M059J (cell line): ENCODE data around the gene PIP4K2C. TPM values are rescaled to one million over a fixed set of nuclear protein-coding genes. Genes with fewer than 3 reads are reported as not detected.
"Not testable (repeated sequence)": the region's sequence is repeated elsewhere in the genome, so short reads cannot be mapped to it uniquely, and the experiment has no call there.

ENCODE experiments used
- DNase-seq: peaks from one replicate; pipeline ENCODE4 v3.0.0-alpha.2; 2012; ENCODE audit warnings: low read depth
- total RNA-seq: library from RNA; depleted of rRNA; stranded (reverse); fragments of >200 nt; shearing (Covaris generic); gene quantifications from 2 replicates; pipeline ENCODE4 v1.2.3, GENCODE V29; 2014

The PIP4K2C gene
- total RNA-seq, 1 experiment from 2014 or later = 71.2 TPM

DNA sequence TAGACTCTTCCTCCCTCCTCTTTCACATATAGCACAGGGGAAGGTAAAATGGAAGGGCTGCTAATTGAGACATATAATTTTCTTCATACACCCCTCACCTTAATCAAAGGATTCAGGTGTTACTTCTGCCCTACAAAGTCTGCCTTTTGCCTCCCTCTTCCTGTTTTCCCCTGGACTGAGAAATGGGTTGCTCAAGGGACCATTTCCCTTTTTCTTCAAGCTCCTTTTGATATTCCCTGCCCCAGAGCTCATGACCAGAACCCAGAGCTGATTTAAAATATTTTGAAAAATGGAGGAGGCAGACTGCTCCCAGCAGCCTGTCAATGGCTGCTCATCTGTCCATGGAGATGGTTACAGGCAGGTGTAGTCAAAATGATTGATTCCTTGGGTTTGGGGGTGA is 6.3 kb upstream of the PIP4K2C start:
- DNase-seq = no peak

DNA sequence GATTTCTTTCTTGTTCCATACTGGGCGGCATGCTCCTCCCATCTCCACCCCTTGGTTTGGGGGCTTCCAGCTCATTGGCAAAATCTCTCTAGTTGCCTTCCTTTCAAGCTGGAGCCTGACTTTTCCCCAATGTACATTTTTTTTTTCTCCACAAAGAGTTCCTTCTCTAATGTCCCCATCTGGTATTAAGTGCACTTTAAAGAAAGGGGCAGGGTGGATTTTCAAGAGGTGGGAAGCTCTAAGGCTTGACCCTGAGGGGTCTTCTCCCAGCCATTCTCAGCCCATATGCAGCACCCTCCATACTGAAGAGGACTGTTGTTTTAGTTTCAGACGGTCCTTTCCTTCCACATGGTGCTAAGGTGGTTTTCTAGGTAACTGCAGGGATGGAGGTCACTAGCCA is 5.8 kb upstream of the PIP4K2C start:
- no peak for DNase-seq

DNA sequence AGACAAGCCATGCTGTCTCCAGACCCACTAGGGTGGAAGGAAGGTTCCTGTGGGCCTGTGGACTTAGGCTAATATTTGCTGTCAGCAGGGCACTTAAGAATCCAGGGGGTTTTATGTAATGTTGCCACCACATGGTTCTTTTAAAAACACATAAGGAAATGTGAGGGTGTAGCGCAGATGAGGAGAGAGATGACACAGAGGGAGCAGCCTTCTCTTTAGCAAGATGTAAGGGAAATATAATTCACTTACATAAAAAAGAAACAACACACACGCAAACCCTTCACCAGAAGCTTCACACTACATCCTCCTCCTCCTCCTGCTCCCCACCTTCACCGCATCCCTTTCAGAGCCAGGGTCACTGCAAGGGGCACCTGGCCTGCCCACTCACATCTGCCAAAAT is 4.9 kb upstream of the PIP4K2C start:
- no peak for DNase-seq

DNA sequence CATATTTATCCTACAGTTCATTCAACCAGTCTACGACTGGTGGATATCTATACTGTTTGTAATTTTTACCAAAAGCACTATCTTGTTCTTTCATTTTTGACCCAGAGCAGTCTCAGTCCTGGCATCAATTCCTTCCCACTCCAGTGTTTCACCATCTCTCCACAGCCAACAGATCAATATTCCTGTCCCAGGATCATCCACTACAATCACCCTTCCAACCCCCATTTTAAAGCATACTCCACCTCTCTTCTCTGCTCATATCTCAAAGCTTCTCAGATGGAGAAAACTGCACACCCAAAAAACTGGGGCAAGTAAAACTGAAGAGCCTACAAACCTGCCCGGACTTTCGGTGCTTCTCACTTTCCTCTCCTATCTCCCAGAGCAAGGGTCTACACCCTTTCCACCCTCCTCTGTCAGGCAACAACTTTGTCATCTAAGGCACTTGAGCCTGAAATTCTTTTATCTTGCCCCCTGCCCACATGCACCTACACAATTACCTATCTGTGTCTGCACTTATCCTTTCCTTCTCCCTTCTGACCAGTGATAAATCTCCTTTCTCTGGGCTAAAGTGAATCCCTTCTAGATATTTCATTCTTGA is 4.1 kb upstream of the PIP4K2C start:
- DNase-seq = no peak

DNA sequence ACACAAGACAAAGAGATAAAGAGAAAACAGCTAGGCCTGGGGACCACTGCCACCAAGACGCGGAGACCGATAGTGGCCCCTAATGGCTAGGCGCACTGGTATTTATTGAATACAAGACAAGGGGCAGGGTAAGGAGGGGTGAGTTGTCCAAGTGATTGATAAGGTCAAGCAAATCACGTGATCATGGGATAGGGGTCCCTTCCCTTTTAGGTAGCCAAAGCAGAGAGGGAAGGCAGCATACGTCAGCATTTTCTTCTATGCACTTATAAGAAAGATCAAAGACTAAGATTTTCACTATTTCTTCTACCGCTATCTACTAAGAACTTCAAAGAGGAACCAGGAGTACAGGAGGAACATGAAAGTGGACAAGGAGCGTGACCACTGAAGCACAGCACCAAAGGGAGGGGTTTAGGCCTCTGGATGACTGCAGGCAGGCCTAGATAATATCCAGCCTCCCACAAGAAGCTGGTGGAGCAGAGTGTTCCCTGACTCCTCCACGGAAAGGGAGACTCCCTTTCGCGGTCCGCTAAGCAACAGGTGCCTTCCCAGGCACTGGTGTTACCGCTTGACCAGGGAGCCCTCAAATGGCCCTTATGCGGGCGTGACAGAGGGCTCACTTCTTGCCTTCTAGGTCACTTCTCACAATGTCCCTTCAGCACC is 1.9 kb upstream of the PIP4K2C start:
- not testable (repeated sequence) for DNase-seq

DNA sequence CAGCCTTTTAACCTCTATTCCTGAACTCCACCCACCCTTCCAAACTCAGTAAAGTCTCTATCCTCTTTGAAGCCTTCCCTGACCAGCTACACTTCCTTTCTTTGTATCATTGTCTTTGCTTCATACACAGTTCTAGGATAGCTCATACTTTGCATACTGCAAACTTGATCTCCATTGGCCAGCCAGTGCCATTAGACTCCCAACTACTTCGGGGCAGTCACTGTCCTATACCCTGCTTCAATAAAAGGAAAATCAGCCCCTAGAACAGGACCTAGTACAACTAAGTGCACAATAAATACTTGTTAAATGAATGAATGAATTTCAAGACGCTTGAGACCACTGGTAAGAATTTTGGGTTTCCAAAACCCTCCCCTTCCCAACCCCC is 521 bp upstream of the PIP4K2C start:
- DNase-seq = no peak

DNA sequence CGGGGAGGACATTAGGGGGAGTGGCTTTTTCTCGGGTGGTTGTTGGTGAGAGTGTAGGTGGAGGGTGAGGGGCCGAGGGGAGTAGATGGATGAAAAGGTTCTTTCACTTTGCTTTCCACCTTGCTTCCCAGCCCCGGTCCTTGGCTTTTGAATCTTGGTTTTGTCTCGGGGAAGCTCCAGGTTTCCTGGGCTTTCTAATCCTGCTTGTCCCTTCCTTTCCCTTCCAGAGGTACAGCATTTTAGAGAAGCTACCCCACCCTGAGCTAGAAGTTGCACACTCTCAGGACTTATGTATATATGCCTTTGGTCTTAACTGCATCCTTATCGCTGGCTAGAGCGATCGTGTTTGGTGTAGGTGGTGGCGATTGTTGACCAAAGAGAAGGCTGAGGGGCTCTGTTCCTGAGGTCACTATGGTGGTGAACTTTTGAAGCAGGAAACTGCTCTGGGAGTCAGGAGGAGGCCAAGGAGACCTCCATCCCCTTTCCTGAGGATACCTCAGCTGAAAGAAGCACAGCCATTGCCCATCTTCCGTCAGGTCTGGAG is 862 bp downstream of the PIP4K2C start:
- DNase-seq = no peak

DNA sequence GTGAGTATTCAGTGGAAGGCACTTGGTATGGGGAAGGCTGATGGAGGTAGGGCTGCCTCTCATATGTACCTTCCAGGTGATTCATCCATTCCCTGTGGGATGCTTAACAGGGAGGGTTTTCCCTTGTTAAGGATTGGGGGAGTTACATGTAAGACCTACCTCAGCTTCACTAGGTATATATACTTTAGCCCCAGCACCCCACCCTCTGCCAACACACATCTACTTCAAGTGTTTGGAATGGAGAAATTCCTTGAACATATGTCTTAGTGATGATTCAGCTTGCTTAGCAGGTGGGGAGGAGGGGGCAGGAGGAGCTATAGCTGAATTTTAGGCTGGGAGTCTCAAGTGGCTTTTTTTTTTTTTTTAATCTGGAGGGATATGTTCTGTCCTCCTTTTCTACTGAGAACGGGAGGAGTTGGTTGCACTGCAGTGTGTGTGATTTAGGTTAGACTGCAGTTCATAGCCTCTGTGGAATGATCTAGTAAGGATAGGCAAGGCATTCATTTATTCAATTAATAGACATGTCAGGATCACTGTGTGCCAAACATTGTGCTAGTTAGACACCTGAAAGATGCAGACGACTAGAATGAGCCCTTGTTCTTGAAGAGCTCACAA is 1.7 kb downstream of the PIP4K2C start:
- DNase-seq = peak; percentile 8

DNA sequence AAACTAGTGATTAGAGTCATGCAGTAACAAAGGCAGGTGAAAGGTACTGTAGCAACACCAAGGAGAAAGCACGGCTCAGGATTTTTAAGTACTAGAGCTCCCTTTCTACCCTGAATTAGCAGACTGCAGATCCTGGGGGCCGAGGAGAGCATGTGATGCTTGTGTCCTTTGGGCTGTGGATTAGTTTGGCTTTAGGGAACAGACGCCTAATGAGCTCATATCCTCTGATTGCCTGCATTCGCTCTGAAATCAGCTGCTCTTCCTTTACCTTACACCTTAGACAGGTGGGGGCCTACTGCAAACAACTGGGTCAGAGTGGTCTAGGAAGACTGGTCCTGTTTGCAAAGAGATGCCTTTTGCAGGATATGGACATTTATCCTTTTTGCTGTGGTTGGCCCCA is 2.2 kb downstream of the PIP4K2C start:
- DNase-seq = no peak

DNA sequence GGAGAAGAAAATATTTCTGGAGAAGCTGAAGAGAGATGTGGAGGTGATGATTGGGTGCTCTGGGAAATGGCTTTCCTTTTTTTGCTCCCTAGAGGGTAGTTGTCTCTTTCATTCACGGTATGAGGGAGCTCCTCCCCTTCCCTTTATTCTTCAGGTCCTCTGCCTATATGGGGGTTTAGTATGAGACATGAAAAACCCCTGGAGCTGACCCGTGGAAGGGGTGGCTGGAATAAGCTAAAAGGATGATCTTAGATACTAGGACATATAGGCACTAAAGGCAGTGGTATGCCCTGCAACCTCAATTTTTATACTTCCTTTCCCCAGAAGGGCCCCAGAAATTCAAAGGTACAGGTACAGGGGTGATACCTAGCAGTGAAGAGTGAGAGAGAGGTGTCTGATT is 9.4 kb downstream of the PIP4K2C start:
- no peak for DNase-seq

DNA sequence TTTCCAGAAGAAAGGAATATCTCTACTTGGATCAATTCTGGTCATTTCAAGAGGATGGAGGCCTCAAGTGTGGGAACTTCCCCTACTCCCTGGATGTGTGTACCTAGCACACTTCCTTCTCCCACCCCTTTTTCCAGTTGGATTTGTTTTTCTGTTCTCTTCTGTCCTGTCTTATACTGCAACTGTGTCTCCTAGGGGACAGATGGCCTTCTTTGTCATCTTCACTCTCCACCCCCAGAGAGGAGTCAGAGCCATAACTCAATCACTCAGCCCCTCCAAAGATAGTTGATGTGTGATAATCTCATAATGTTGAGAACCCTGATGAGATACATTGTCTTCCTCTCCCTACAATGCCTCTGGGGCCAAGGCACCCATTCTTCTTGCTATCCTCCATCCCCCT is 11.6 kb downstream of the PIP4K2C start:
- no peak for DNase-seq

DNA sequence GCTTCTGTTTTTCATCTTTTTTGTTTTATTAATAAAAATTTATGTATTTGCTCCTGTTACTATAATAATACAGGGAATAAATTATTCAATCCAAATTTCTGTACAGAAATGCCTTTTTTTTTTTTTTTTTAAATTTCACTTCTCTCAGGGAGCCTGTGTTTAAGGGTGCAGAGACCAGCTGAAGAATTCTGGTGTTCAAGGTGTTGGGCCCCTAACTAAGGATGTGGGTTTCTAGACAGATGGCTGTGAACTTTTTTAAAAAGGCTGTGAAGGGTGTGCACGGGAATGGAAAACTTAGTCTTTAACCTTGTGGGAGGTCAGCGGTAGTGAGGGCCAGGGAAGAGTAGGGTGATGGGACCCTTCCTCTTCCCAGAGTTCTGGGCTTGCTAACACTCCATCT is 12.3 kb downstream of the PIP4K2C start:
- DNase-seq = no peak

DNA sequence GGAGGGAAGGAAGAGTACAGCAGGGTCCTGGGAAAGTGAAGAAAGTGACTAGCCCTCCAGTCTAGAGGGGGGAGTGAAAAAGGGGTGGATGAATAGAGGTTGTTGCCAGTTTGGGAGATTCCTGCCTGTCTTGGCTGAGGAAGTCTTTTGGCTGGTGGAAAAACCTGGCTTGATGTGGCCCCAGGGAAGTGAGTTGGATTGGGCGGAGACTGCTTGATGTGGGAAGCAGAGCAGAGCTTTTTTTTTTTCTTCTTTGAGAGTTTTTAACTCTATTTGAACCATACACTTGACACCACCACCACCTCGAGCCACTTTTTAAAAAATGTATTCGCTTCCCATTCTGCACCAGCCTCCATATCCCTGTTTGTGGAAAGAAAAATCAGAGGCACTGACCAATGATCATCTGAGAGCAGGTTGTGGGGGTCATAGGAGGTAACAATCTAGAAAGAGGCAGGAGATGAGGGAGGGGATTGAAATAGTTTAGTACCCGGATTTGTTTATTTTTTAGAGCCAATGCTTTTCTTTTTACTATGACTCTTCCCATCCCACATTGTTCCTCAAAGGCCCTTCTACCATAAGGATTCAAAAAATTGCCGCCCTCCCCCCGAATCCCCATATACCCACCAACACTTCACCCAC is 12.9 kb downstream of the PIP4K2C start:
- peak; percentile 78 for DNase-seq

DNA sequence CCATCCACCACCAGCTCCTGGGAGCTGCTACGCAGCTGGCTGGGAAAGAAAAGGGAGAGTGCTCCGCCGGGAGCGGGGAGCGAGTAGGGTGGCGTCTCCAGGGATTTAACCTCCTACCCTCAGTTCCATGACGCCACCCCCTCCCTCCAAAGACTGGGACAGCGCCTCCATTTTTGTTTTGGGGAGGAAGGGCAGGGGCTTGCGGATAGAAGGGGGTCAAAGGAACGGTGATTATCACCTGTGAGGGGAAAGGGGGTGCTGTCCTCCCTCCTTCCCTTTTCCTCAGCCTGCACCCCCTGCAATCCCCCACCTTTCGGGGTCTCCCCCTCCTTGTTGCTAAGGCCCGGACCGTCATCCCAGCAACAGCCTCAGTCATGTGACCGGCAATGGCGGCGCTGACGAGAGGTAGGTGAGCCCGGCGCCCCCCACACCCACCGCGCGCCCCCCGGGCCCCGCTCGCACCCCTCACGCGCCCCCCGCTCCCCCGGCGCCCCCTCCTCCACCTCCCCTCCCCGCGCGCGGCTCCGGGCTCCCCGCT is 13.5 kb downstream of the PIP4K2C start, which contains the start of gene DTX3:
TSS of gene DTX3 (plus strand) at position 371 of the 538 bp plus-strand sequence. CDS start 1,694 bp downstream, outside the sequence.
- peak; percentile 46 for DNase-seq

DNA sequence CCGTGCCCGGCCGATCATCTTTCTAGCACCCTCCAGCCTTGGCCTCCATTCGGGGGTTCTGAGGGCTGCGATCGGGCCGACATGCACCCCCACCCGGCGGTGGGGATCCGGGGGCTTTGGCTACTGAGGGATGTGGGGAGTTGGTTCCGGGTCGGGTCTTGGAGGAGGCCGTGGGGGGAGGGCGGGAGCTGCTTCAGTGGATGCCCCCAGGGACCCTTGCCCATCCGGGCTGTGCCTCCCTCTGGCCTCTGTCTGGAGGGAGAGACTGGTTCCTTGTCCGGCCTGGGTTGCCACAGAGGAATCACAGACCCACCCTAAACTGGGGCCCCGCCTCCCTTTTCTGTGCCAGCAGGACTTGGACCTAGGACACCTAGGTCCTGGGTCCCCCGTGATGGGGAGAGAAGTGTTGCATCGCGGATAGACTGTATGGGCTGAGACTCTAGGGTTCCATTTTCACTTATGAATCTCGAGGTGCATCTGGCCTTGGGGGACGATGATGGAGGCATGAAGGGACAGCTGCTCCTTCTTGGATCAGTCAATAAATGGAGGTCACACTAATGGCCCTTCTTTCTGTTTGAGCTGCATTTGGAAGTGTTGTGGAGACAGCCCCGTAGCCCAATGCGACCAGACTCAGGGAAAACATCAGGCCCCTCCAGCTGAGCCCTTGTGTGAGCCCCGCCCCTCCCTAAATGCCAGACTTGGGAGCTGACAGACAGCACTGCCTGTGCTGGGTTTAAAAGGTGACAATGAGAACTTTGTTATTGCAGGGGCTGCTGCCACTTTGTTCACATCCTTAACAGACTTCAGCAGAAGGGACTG is 14.2 kb downstream of the PIP4K2C start:
- DNase-seq = peak; percentile 19

DNA sequence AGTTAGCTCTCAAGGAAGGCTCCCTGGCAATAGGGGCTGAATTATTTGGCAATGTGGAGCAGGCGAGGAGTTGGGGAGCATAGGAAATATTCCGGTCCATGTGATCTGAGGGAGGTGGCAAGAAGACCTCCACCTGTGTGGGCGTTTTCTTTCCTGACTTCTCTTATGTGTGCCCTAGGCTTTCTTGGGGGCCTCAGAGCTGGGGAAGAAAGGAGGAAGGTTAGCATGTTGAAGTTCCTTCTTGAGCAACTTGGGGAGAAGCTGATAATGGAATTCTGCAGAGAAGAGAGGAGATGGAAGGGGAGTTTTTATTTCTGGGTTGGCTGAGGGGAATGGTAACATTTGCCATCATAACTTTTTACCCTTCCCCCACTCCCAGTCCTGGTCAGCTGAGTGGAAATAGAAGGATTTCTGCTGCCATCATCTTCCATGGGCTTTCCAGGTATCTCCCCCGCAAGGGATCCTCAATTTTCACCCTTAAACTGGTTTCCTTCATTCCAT is 14.9 kb downstream of the PIP4K2C start:
- no peak for DNase-seq

DNA sequence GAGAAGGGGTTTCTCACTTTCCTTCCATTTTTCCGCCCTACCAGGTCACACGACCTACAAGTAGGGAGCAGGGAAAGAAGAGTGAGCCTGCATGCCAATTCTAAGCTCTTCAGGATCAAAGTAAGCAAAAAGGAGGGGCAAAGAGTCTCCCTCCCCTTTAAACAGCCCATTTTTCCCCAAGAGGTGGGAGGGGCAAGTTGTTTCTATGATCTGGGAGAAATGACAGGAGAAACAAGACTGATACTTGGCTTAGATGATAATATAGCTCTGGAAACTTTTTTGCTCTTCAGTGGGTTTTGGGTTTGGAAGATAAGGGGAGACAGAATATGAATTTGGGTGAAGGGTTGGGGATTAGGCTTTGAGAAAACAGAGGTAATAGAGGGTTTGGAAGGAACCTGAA is 15.4 kb downstream of the PIP4K2C start:
- DNase-seq = no peak

DNA sequence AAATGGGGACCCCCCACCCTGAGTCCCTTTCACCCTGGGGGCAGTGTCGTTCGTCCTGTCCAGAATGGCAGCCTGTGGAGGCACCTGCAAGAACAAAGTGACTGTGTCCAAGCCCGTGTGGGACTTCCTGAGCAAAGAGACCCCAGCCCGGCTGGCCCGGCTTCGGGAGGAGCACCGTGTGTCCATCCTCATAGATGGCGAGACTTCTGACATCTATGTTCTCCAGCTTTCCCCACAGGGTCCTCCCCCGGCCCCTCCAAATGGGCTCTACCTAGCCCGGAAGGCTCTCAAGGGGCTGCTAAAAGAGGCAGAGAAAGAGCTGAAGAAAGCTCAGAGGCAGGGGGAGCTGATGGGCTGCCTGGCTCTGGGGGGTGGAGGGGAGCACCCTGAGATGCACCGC is 15.8 kb downstream of the PIP4K2C start:
- DNase-seq = no peak

DNA sequence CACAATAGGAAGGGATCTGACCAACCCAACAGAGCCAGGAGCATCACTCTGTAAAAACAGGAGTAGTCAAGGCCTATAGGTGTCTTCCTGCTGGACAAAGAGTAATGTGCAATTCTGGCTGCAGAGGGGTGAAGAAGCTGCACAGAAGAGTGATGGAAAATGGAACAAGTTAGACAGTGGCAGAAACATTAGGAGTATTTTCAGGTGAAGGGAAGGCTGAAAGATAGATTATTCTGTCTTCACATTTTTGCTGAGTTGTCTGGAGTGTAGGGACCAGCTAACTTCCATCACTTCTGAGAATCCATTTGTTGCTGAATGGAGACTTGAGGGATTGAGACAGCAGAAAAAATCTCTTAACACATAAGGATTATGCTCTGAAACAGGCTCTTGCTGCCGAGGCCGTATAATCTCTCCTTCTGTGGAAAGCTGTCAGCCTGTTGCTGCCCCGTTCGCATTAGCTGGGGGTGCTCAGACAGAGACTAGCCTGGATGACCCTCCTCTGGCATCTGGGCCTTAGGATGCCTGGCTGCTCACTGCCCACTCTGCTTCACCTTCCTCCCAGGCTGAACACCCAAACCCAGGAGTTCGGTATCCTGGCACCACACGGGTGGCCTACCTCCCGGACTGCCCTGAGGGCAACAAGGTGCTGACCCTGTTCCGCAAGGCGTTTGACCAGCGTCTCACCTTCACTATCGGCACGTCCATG is 17.1 kb downstream of the PIP4K2C start:
- DNase-seq = no peak

DNA sequence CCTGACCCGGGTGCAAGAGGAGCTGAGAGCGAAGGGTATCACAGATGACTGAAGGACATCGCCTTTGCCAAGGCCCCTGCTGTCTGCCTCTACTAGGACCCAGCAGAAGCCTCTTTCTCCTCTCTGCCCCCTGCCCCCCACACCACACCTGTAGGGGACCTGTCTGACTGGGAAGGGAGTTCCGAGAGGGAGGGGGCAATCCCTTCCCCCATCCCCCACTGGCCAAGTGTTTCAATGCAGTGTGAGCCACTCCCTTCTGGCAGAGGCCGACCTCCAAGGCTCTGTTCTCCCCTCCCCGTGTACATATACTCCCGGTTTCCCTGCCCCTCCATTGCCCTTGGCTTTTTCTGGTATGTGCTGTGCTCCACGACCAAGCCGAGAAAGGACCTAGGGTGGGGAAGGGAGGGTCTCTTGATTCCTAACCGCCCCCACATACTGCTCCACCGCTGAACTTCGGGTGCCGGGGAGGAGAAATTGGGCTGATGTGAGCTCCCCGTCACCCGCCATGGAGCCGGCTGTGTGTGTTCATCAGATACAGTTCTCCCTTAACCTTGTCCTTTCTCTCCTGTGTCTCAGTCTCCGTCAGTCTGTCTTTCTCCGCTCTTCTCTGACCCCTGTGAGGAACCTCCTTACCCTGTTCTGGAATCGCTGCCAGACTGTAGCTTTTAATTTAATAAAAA is 18.2 kb downstream of the PIP4K2C start:
- no peak for DNase-seq
